H1 (cell line): ENCODE results near the gene ADGRB2. TPM values are rescaled to one million over a fixed set of nuclear protein-coding genes. Genes with fewer than 3 reads are reported as not detected.

Source experiments
- CTCF ChIA-PET: fragments of 300-600 bp; sonication (Branson Sonifier 250); formaldehyde crosslinking; loops from one replicate; lab custom pipeline; 2021; ENCODE audit not compliant: partially characterized antibody; lab: Charles Lee
- POLR2A ChIA-PET: fragments of 300-600 bp; sonication (Branson Sonifier 250); formaldehyde crosslinking; loops from one replicate; lab custom pipeline; 2021; ENCODE audit warnings: inconsistent platforms; ENCODE audit not compliant: partially characterized antibody; lab: Charles Lee
- DNase-seq, 2 experiments: peaks; one replicate each; pipeline versions ENCODE4 v3.0.0 to v3.0.0-alpha.2; 2010 to 2022; ENCODE audit warnings: low spot score in 2 of 2, low read depth in 1 of 2, mixed read lengths in 1 of 2
- FAIRE-seq: peaks from 2 replicates; lab custom pipeline; 2011; peaks lifted over from hg19 to GRCh38; lab: Jason Lieb, UNC
- H2AFZ ChIP-seq: 2 replicates; pipeline ENCODE4 v1.8.1; 2012; ENCODE audit warnings: low read length, inconsistent platforms
- H2AK5ac ChIP-seq: 2 replicates; pipeline ENCODE4 v1.6.1; 2013; ENCODE audit warnings: low read depth, low read length
- H2BK120ac ChIP-seq: replicated peaks from 2 replicates; pipeline ENCODE3; 2013; ENCODE audit warnings: low read depth, low read length, inconsistent platforms
- H2BK12ac ChIP-seq: 2 replicates; pipeline ENCODE4 v1.6.1; 2013; ENCODE audit warnings: low read depth, low read length
- H2BK15ac ChIP-seq: 2 replicates; pipeline ENCODE4 v1.6.1; 2013; ENCODE audit warnings: low read length
- H2BK20ac ChIP-seq: 2 replicates; pipeline ENCODE4 v1.6.1; 2013; ENCODE audit warnings: low read length
- H2BK5ac ChIP-seq: 2 replicates; pipeline ENCODE4 v1.6.1; 2013; ENCODE audit warnings: low read depth, low read length
- H3K14ac ChIP-seq: 2 replicates; pipeline ENCODE4 v1.6.1; 2013; ENCODE audit warnings: inconsistent platforms; ENCODE audit not compliant: insufficient read length
- H3K18ac ChIP-seq: 2 replicates; pipeline ENCODE4 v1.6.1; 2013; ENCODE audit warnings: low read length; ENCODE audit errors: extremely low read depth
- H3K23ac ChIP-seq: 2 replicates; pipeline ENCODE4 v1.6.1; 2013; ENCODE audit warnings: inconsistent platforms; ENCODE audit not compliant: insufficient read length
- H3K23me2 ChIP-seq: 2 replicates; pipeline ENCODE4 v1.6.1; 2013; ENCODE audit warnings: low read depth, low read length
- H3K27ac ChIP-seq: 2 replicates; pipeline ENCODE4 v1.6.1; 2011; ENCODE audit warnings: low read depth, low read length, inconsistent platforms
- H3K27me3 ChIP-seq, 4 experiments: replicated peaks in 1 of 4; 1 replicate in 1 of 4; 2 replicates in 3 of 4; pipeline versions ENCODE4 v1.6.1 to v1.8.1; 2011 to 2013; ENCODE audit warnings: low read length in 3 of 4, mild to moderate bottlenecking in 3 of 4, inconsistent platforms in 2 of 4, mixed read lengths in 2 of 4, moderate library complexity in 1 of 4; ENCODE audit not compliant: control insufficient read depth in 3 of 4, insufficient read depth in 3 of 4; ENCODE audit errors: extremely low read depth in 1 of 4
- H3K36me3 ChIP-seq, 4 experiments: 2 replicates each; pipeline versions ENCODE4 v1.6.1 to v1.8.1; 2011 to 2013; ENCODE audit warnings: mild to moderate bottlenecking in 4 of 4, low read length in 3 of 4, moderate library complexity in 2 of 4, control low read depth in 1 of 4, inconsistent platforms in 1 of 4; ENCODE audit not compliant: insufficient read depth in 4 of 4, control insufficient read depth in 2 of 4
- H3K4ac ChIP-seq: replicated peaks from 2 replicates; pipeline ENCODE3; 2013; ENCODE audit warnings: low read length, low read depth, mixed read lengths, inconsistent platforms; ENCODE audit not compliant: insufficient read length
- H3K4me1 ChIP-seq, 4 experiments: replicated peaks in 1 of 4; 1 replicate in 1 of 4; 2 replicates in 3 of 4; pipeline versions ENCODE4 v1.6.1 to v1.8.1; 2011 to 2013; ENCODE audit warnings: low read length in 3 of 4, inconsistent platforms in 2 of 4, mixed read lengths in 1 of 4; ENCODE audit not compliant: insufficient read depth in 4 of 4, control insufficient read depth in 3 of 4
- H3K4me2 ChIP-seq, 2 experiments: 2 replicates each; pipeline versions ENCODE4 v1.6.1 to v1.8.1; 2011 to 2013; ENCODE audit warnings: low read depth in 2 of 2, low read length in 2 of 2, control low read depth in 1 of 2, inconsistent platforms in 1 of 2, mild to moderate bottlenecking in 1 of 2; ENCODE audit not compliant: insufficient read depth in 1 of 2
- H3K4me3 ChIP-seq, 4 experiments: fragments of 200-600, 300-600 bp in 1 of 4; sonication (generic), shearing (Covaris generic), sonication (Bioruptor Twin) in 1 of 4; 2 replicates each; pipeline versions ENCODE4 v1.5.1 to v1.8.1; 2011 to 2016; ENCODE audit warnings: low read length in 4 of 4, low read depth in 3 of 4, control low read depth in 2 of 4, inconsistent platforms in 2 of 4, mild to moderate bottlenecking in 2 of 4, mixed read lengths in 1 of 4, moderate library complexity in 1 of 4; ENCODE audit not compliant: insufficient read depth in 2 of 4; ENCODE audit errors: extremely low read depth in 1 of 4
- H3K56ac ChIP-seq: replicated peaks from 2 replicates; pipeline ENCODE3; 2013; ENCODE audit warnings: low read depth, mild to moderate bottlenecking, mixed read lengths, low read length, inconsistent platforms; ENCODE audit not compliant: insufficient read length
- H3K79me1 ChIP-seq: 2 replicates; pipeline ENCODE4 v1.6.1; 2013; ENCODE audit warnings: low read depth, low read length, control low read depth
- H3K79me2 ChIP-seq, 2 experiments: 2 replicates each; pipeline versions ENCODE4 v1.6.1 to v1.8.1; 2012 to 2013; ENCODE audit warnings: low read length in 2 of 2, mild to moderate bottlenecking in 2 of 2, inconsistent platforms in 1 of 2; ENCODE audit not compliant: insufficient read depth in 2 of 2, control insufficient read depth in 1 of 2
- H3K9ac ChIP-seq, 4 experiments: replicated peaks in 1 of 4; 1 replicate in 1 of 4; 2 replicates in 3 of 4; pipeline versions ENCODE4 v1.6.1 to v1.8.1; 2011 to 2013; ENCODE audit warnings: low read depth in 3 of 4, low read length in 3 of 4, control low read depth in 2 of 4, mild to moderate bottlenecking in 2 of 4, moderate library complexity in 2 of 4, inconsistent platforms in 1 of 4; ENCODE audit errors: extremely low read depth in 1 of 4
- H3K9me3 ChIP-seq, 2 experiments: 2 replicates each; pipeline versions ENCODE4 v1.6.1 to v1.8.1; 2012 to 2013; ENCODE audit warnings: mild to moderate bottlenecking in 2 of 2, moderate library complexity in 2 of 2, control low read depth in 1 of 2, inconsistent platforms in 1 of 2, low read depth in 1 of 2, low read length in 1 of 2, mixed read lengths in 1 of 2; ENCODE audit not compliant: insufficient read depth in 2 of 2
- H4K20me1 ChIP-seq, 2 experiments: replicated peaks in 1 of 2; 2 replicates each; pipeline versions ENCODE3 to v1.8.1; 2011 to 2013; ENCODE audit warnings: inconsistent platforms in 2 of 2, low read length in 2 of 2, mild to moderate bottlenecking in 1 of 2; ENCODE audit not compliant: insufficient read depth in 2 of 2, control insufficient read depth in 1 of 2
- H4K5ac ChIP-seq: 2 replicates; pipeline ENCODE4 v1.6.1; 2013; ENCODE audit warnings: low read length, low read depth, mixed read lengths, inconsistent platforms; ENCODE audit not compliant: insufficient read length
- H4K8ac ChIP-seq: 2 replicates; pipeline ENCODE4 v1.8.0; 2013; ENCODE audit warnings: mild to moderate bottlenecking, moderate library complexity, low read length, inconsistent platforms; ENCODE audit not compliant: insufficient read depth; ENCODE audit errors: extremely low read depth
- H4K91ac ChIP-seq: replicated peaks from 2 replicates; pipeline ENCODE3; 2013; ENCODE audit warnings: low read length, mixed read lengths, inconsistent platforms; ENCODE audit not compliant: insufficient read length
- BACH1 ChIP-seq: IDR thresholded peaks from 2 replicates; pipeline ENCODE4 v1.6.1; 2012; ENCODE audit warnings: low read length, improper control_type of control experiment
- CEBPB ChIP-seq: IDR thresholded peaks from 2 replicates; pipeline ENCODE4 v1.6.1; 2012; ENCODE audit warnings: low read depth, low read length
- CHD2 ChIP-seq: IDR thresholded peaks from 2 replicates; pipeline ENCODE4 v1.6.1; 2012; ENCODE audit warnings: low read length, improper control_type of control experiment
- GABPA ChIP-seq: IDR thresholded peaks from 2 replicates; pipeline ENCODE4 v1.6.1; 2011; ENCODE audit warnings: mild to moderate bottlenecking, low read length, moderate library complexity, borderline replicate concordance; ENCODE audit not compliant: insufficient read depth
- KDM1A ChIP-seq: fragments of 200-600, 300-600 bp; sonication (generic); IDR thresholded peaks from 2 replicates; pipeline ENCODE4 v1.7.1; 2016; ENCODE audit warnings: mild to moderate bottlenecking, low read length, borderline replicate concordance
- SIN3A ChIP-seq, 2 experiments: IDR thresholded peaks in 1 of 2; conservative IDR thresholded peaks in 1 of 2; 2 replicates each; pipeline ENCODE4 v1.6.1; 2011 to 2012; ENCODE audit warnings: low read length in 2 of 2, improper control_type of control experiment in 1 of 2, low read depth in 1 of 2, mild to moderate bottlenecking in 1 of 2
- SIX5 ChIP-seq: IDR thresholded peaks from 2 replicates; pipeline ENCODE4 v1.6.1; 2011; ENCODE audit warnings: mild to moderate bottlenecking, low read depth, low read length
- SP2 ChIP-seq: IDR thresholded peaks from 2 replicates; pipeline ENCODE4 v1.6.1; 2012; ENCODE audit warnings: mild to moderate bottlenecking, low read length, inconsistent platforms
- TAF7 ChIP-seq: optimal IDR thresholded peaks from 2 replicates; pipeline ENCODE3; 2011; ENCODE audit warnings: low read depth, mild to moderate bottlenecking, inconsistent platforms, low read length, moderate library complexity, borderline replicate concordance
- ZNF274 ChIP-seq: IDR thresholded peaks from 2 replicates; pipeline ENCODE4 v1.7.0; 2012; ENCODE audit warnings: low read length, borderline replicate concordance; ENCODE audit errors: extremely low read depth
- WGBS, 2 experiments: shearing (Covaris generic) in 1 of 2; methylation state at CpG; one replicate each; pipeline versions ENCODE4 v1.1.6 to v1.1.7; 2013 to 2015; ENCODE audit warnings: low lambda C conversion rate in 2 of 2, mixed read lengths in 2 of 2, inconsistent platforms in 1 of 2, low coverage in 1 of 2, missing lambda C conversion rate in 1 of 2; ENCODE audit not compliant: insufficient replicate concordance in 2 of 2, insufficient coverage in 1 of 2, insufficient read length in 1 of 2; ENCODE audit errors: extremely low coverage in 1 of 2, missing lambda C conversion rate in 1 of 2; 5-methylcytosine and 5-hydroxymethylcytosine counted together
- polyA plus RNA-seq, 7 experiments: library from polyadenylated mRNA; depleted of rRNA in 3 of 7; stranded (reverse) in 5 of 7; unstranded in 2 of 7; fragments of >200 nt in 5 of 7; fragments of 200-250 nt in 2 of 7; gene quantifications; 1 replicate in 5 of 7; 2 replicates in 1 of 7; 4 replicates in 1 of 7; pipeline versions ENCODE4 v1.2.1 to v1.2.3, GENCODE V29; 2011 to 2013; ENCODE audit warnings: missing spikeins in 2 of 7, mixed read lengths in 2 of 7
- total RNA-seq: library from RNA; stranded (reverse); fragmentation: NEBNext Ultra II Directional; extraction: Animal tissue kit (Norgen Biotek cat#: 25700); gene quantifications from 2 replicates; pipeline ENCODE4 v1.2.1, GENCODE V29; 2021

Gene ADGRB2
- total and polyA plus RNA-seq, 2 of the 8 experiments (the other 6 are each of a cell fraction or from before 2014, with no cell fraction given), result 15.6 to 26.2 TPM

- H3K14ac ChIP-seq, result no peak overlapping the region
- no peak overlapping the region for H2AFZ ChIP-seq
- H3K79me1 ChIP-seq, result no peaks in the 10 kb centered on the region
- no peak overlapping the region for H3K4ac ChIP-seq
- H3K9ac ChIP-seq, result no peak overlapping the region
- no peak overlapping the region for H4K91ac ChIP-seq
- no peaks in the 10 kb centered on the region for H3K4me1 ChIP-seq
- no peak overlapping the region for H4K8ac ChIP-seq
- no peak overlapping the region for H3K4me2 ChIP-seq
- no peak overlapping the region for H3K27ac ChIP-seq
- H4K20me1 ChIP-seq, result peaks cover 0 to 1% of the 10 kb centered on the region in 2 experiments
- WGBS, 2 experiments, result 43% methylated on average over 2 of the region's 2 CpGs; no CpG with 5 or more reads in 1 of the 2 experiments
- FAIRE-seq (no peak), DNase-seq (no peak)
- no peaks in the 10 kb centered on the region for H3K27me3 ChIP-seq
- no peak overlapping the region for H2AK5ac ChIP-seq
- TF ChIP-seq TAF7 (no peak), ZNF274 (no peak), SIX5 (no peak), BACH1 (no peak), SIN3A (conservative IDR thresholded peaks at IDR 0.05 in 1 of 2, IDR thresholded peaks at IDR 0.05 in 1 of 2; ENCODE audit: low read depth in 1 of 2, low read length in 2 of 2) (no peak), KDM1A (no peak), GABPA (no peak), CHD2 (no peak), CEBPB (no peak), SP2 (no peak)
- H2BK5ac ChIP-seq, result no peak overlapping the region
- H4K5ac ChIP-seq, result no peak overlapping the region
- H2BK15ac ChIP-seq, result no peak overlapping the region
- H3K56ac ChIP-seq, result no peak overlapping the region
- no peaks in the 10 kb centered on the region for H3K9me3 ChIP-seq
- no peak overlapping the region for H3K23ac ChIP-seq
- CTCF ChIA-PET, result interaction anchor here (1.0 to 24.1 kb wide), 15 partner anchors 9 to 285 kb away, joined by 3 to 370 read pairs (median 7); partner anchors contain the start of gene COL16A1
- no peaks in the 10 kb centered on the region for H3K79me2 ChIP-seq
- no peak overlapping the region for H2BK120ac ChIP-seq
- H3K23me2 ChIP-seq, result no peaks in the 10 kb centered on the region
- no peak overlapping the region for H3K18ac ChIP-seq
- no peak overlapping the region for H3K4me3 ChIP-seq
- H2BK20ac ChIP-seq, result no peak overlapping the region
- H2BK12ac ChIP-seq, result no peak overlapping the region
- no peaks in the 10 kb centered on the region for H3K36me3 ChIP-seq
- POLR2A ChIA-PET, result interaction anchor here (0.8 to 1.6 kb wide), 8 partner anchors 10 to 110 kb away, joined by 3 to 5 read pairs (median 3); partner anchors contain the start of gene PEF1
Observed at GRCh38 chr1:31679091-31679490, 85.0 kb downstream of the ADGRB2 start.
